Gastrocnemius medialis (tissue), 4 donors: ENCODE measurements around the gene TM2D3.

Experiments
- POLR2A ChIP-seq, 2 donors: fragments of 450-650 bp; IDR thresholded peaks; one replicate each; pipeline ENCODE4 v1.6.1; 2017; ENCODE audit warnings: antibody characterized with exemption in 2 of 2, mild to moderate bottlenecking in 2 of 2, moderate library complexity in 2 of 2
- TF ChIP-seq, protein P1 (sequence below), 5 experiments: fragments of 450-650 bp in 3 of 5; fragments of 200-600 bp in 2 of 5; sonication (generic) in 2 of 5; IDR thresholded peaks in 4 of 5; conservative IDR thresholded peaks in 1 of 5; 1 replicate in 4 of 5; 2 replicates in 1 of 5; pipeline ENCODE4 v1.5.1; 2016 to 2019; ENCODE audit warnings: antibody characterized with exemption in 5 of 5, mild to moderate bottlenecking in 3 of 5, moderate library complexity in 3 of 5

DNA sequence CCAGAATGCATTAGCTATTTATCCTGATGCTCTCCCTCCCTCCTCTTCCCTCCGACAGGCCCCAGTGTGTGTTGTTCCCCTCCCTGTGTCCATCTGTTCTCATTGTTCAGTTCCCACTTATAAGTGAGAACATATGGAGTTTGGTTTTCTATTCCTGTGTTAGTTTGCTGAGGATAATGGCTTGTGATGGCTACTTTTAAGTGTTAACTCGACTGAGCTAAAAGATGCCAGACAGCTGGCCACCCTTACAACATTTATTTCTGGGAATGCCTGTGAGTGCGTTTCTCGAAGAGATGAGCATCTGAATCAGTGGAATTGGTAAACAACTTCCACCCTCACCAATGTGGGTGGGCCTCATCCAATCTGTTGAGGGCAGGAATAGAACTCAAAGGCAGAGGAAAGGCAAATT, 24.7 kb upstream of the TM2D3 start:
- TF ChIP-seq, protein P1, sequence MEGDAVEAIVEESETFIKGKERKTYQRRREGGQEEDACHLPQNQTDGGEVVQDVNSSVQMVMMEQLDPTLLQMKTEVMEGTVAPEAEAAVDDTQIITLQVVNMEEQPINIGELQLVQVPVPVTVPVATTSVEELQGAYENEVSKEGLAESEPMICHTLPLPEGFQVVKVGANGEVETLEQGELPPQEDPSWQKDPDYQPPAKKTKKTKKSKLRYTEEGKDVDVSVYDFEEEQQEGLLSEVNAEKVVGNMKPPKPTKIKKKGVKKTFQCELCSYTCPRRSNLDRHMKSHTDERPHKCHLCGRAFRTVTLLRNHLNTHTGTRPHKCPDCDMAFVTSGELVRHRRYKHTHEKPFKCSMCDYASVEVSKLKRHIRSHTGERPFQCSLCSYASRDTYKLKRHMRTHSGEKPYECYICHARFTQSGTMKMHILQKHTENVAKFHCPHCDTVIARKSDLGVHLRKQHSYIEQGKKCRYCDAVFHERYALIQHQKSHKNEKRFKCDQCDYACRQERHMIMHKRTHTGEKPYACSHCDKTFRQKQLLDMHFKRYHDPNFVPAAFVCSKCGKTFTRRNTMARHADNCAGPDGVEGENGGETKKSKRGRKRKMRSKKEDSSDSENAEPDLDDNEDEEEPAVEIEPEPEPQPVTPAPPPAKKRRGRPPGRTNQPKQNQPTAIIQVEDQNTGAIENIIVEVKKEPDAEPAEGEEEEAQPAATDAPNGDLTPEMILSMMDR (IDR thresholded peaks at IDR 0.05 in 4 of 5, conservative IDR thresholded peaks at IDR 0.05 in 1 of 5): no peak
- TF ChIP-seq POLR2A (IDR thresholded peaks at IDR 0.05): no peak
